ENCODE results near the gene TOR1A.
A peak's percentile ranks its signal among the peaks of the same experiment; 100 is the strongest.

Gene TOR1A

DNA sequence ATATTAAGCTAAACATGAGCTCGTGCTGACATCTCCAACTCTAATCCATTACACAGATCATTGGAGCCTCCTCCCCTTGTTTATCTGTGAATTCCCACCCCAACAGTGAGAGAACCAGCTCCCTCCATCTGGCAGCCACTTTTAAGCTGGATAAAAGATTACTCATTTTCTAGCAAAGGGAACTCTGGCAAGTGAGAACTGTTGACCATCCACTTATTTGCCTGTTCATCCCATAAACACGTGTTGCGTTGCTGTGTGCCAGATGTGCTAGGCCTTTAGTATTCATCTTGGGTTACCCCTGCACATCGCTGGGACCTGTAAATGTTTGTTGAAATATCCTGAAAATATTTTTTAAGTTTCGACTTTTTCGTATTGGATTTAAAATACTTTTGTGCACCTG is 2.4 kb upstream of the TOR1A start:
- Histone ChIP-seq H3K4me1 (ENCODE audit: insufficient read depth, low read length) (peaks cover 9% of the 10 kb centered on the region), H3K36me3 (ENCODE audit: insufficient read depth, low read length) (peaks cover 50% of the 10 kb centered on the region), H3K9me3 (ENCODE audit: low read length) (no peaks in the 10 kb centered on the region), H2AFZ (ENCODE audit: low read depth, low read length) (no peak overlapping the region), H3K4me3 (ENCODE audit: low read length) (no peak overlapping the region), H3K27me3 (ENCODE audit: insufficient read depth, low read length) (no peaks in the 10 kb centered on the region)

GRCh38 chr9:129823542-129823934 is 398 bp downstream of the TOR1A start:
- Histone ChIP-seq H3K4me3 (ENCODE audit: low read length) (peak overlapping the region; percentile 80), H2AFZ (ENCODE audit: low read depth, low read length) (no peak overlapping the region), H3K9me3 (ENCODE audit: low read length) (no peaks in the 10 kb centered on the region), H3K4me1 (ENCODE audit: insufficient read depth, low read length) (peaks cover 9% of the 10 kb centered on the region), H3K27me3 (ENCODE audit: insufficient read depth, low read length) (no peaks in the 10 kb centered on the region), H3K36me3 (ENCODE audit: insufficient read depth, low read length) (peaks cover 45% of the 10 kb centered on the region)

DNA sequence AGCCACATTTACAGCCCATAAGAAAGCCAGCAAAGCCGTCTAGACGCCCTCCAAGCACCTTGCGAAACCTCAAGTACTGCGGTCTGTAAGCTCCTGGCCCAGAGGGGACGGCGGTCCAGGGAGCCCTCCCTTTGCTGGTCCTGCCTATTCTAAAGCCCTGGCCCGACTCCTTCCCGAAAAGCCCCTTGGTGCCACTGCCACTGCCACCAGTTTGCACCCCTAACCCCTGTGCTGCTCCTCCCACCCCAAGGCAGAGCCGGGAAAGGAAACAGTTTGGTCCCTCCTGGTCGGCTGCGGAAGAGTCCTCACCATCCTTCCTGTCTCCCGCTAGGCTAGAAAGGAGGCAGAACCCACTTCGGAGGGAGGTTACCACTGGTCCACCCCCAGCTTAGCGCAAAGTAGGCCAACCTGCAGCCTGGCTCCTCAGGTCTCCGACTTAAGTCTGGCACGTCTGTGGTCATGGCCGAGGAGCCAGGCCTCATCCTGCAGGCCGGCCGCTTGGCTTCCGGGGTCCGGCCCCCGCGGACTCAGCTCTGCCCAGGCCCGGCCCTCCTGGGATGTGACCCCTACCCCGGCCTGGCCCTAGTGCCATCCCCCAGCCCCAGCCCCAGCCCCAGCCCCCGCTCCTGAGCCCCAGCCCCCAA is 916 bp downstream of the TOR1A start:
- no peaks in the 10 kb centered on the region for H3K27me3 ChIP-seq (ENCODE audit: insufficient read depth, low read length)
- H3K36me3 ChIP-seq (ENCODE audit: insufficient read depth, low read length), result peaks cover 47% of the 10 kb centered on the region
- H3K9me3 ChIP-seq (ENCODE audit: low read length), result no peaks in the 10 kb centered on the region

GRCh38 chr9:129816501-129817435 is 7.2 kb downstream of the TOR1A start:
- Histone ChIP-seq H2AFZ (ENCODE audit: low read depth, low read length) (no peak overlapping the region), H3K9me3 (ENCODE audit: low read length) (no peaks in the 10 kb centered on the region), H3K4me3 (ENCODE audit: low read length) (no peak overlapping the region), H3K27me3 (ENCODE audit: insufficient read depth, low read length) (no peaks in the 10 kb centered on the region), H3K4me1 (ENCODE audit: insufficient read depth, low read length) (no peaks in the 10 kb centered on the region), H3K36me3 (ENCODE audit: insufficient read depth, low read length) (peaks cover 68% of the 10 kb centered on the region)

More for the DNA sequence above, 916 bp downstream of the TOR1A start:
- Histone ChIP-seq H2AFZ (ENCODE audit: low read depth, low read length) (no peak overlapping the region), H3K4me1 (ENCODE audit: insufficient read depth, low read length) (peaks cover 9% of the 10 kb centered on the region), H3K4me3 (ENCODE audit: low read length) (peak overlapping the region; percentile 80)

- H3K27me3 ChIP-seq (ENCODE audit: insufficient read depth, low read length), result no peaks in the 10 kb centered on the region
- peaks cover 61% of the 10 kb centered on the region for H3K36me3 ChIP-seq (ENCODE audit: insufficient read depth, low read length)
- no peak overlapping the region for H2AFZ ChIP-seq (ENCODE audit: low read depth, low read length)
- H3K9me3 ChIP-seq (ENCODE audit: low read length), result no peaks in the 10 kb centered on the region
- no peak overlapping the region for H3K4me3 ChIP-seq (ENCODE audit: low read length)
- H3K4me1 ChIP-seq (ENCODE audit: insufficient read depth, low read length), result no peaks in the 10 kb centered on the region
These were observed 8.7 kb downstream of the TOR1A start for GRCh38 chr9:129815278-129815677.

DNA sequence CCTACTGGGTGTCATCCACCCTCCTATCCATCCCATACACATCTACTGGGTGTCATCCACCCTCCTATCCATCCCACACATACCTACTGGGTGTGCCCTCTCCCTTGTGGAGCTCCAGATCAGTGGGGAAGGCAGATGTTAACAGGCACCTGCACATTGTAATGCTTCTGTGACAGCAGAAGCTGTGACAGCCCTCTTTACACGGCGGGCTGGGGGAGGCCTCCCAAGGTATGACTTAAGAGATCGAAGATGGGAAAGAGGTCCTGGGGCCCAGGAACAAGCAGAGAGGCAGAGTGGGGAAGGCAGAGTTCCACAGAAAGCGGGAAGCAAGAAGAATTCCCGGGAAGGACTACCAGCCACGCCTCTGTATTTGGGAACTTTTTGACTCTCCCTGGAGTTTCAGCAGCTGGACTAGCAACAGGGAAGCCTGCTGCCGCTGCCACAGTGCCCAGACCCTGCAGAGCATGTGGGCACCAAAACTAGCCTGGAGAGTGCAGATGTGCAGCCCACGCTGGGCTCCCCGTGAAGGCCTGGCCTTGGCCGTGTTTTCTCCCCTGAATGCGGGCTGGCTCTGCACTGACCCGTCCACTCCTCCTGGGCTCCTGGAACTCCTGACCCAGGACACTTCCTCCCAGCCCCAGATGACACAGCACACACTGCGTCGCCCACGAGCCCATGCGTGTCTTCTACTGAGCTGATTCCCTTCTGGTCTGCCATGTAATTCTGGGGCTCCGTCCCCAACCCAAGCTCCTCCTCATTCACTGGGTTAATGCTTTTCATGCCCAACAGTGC is 9.3 kb downstream of the TOR1A start:
- Histone ChIP-seq H3K4me3 (ENCODE audit: low read length) (no peak overlapping the region), H2AFZ (ENCODE audit: low read depth, low read length) (no peak overlapping the region), H3K9me3 (ENCODE audit: low read length) (no peaks in the 10 kb centered on the region), H3K4me1 (ENCODE audit: insufficient read depth, low read length) (no peaks in the 10 kb centered on the region), H3K36me3 (ENCODE audit: insufficient read depth, low read length) (peaks cover 62% of the 10 kb centered on the region), H3K27me3 (ENCODE audit: insufficient read depth, low read length) (no peaks in the 10 kb centered on the region)

DNA sequence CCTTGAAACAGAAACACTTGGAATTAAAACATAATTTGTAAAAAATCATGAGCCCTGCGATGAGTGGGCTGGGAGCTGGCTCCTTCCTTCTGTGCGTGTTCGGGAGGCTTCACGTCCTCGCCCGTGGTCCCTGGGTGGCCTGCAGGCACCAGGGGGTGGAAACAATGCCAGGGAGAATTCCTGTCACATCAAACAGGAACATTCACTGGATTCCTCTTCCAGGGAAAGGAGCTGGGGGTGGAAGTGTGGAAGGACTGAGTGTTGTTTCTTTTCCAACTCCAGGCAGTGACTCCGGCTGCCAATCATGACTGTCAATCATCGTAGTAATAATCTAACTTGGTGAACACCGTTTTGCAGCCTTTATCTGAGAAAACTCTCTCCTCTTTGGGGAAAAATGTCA is 10.3 kb downstream of the TOR1A start:
- Histone ChIP-seq H3K4me1 (ENCODE audit: insufficient read depth, low read length) (no peaks in the 10 kb centered on the region), H3K36me3 (ENCODE audit: insufficient read depth, low read length) (peaks cover 60% of the 10 kb centered on the region), H3K4me3 (ENCODE audit: low read length) (no peak overlapping the region), H2AFZ (ENCODE audit: low read depth, low read length) (no peak overlapping the region), H3K9me3 (ENCODE audit: low read length) (no peaks in the 10 kb centered on the region), H3K27me3 (ENCODE audit: insufficient read depth, low read length) (no peaks in the 10 kb centered on the region)

DNA sequence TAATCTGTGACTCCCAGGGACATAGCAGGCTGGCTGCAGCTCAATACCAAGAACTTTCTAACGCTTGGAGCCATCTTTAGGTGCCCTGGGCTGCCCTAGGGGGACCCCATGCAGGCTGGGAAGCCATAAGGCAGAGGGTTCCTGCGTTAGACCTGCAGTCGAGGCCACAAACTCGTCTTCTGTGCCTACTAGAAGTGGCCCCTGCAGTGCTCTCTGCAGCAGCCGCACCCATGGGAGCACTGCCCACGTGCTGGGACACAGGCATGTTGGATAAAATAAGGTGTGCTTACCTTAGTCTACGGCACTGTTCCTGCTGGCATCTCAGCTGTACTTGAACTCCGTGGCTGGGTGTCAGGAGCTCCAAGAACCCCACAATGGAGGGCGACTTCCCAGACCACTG is 11.6 kb downstream of the TOR1A start:
- H2AFZ ChIP-seq (ENCODE audit: low read depth, low read length), result no peak overlapping the region
- H3K4me1 ChIP-seq (ENCODE audit: insufficient read depth, low read length), result no peaks in the 10 kb centered on the region
- H3K27me3 ChIP-seq (ENCODE audit: insufficient read depth, low read length), result no peaks in the 10 kb centered on the region
- no peak overlapping the region for H3K4me3 ChIP-seq (ENCODE audit: low read length)
- H3K36me3 ChIP-seq (ENCODE audit: insufficient read depth, low read length), result peaks cover 56% of the 10 kb centered on the region
- no peaks in the 10 kb centered on the region for H3K9me3 ChIP-seq (ENCODE audit: low read length)

- Histone ChIP-seq H3K4me3 (ENCODE audit: low read length) (no peak overlapping the region), H3K4me1 (ENCODE audit: insufficient read depth, low read length) (no peaks in the 10 kb centered on the region), H3K9me3 (ENCODE audit: low read length) (no peaks in the 10 kb centered on the region), H2AFZ (ENCODE audit: low read depth, low read length) (no peak overlapping the region), H3K27me3 (ENCODE audit: insufficient read depth, low read length) (no peaks in the 10 kb centered on the region), H3K36me3 (ENCODE audit: insufficient read depth, low read length) (peaks cover 57% of the 10 kb centered on the region)
These were observed 12.0 kb downstream of the TOR1A start for GRCh38 chr9:129811967-129812363.

- H3K36me3 ChIP-seq (ENCODE audit: insufficient read depth, low read length), result peaks cover 49% of the 10 kb centered on the region
These were observed 13.1 kb downstream of the TOR1A start for GRCh38 chr9:129810788-129811187.

DNA sequence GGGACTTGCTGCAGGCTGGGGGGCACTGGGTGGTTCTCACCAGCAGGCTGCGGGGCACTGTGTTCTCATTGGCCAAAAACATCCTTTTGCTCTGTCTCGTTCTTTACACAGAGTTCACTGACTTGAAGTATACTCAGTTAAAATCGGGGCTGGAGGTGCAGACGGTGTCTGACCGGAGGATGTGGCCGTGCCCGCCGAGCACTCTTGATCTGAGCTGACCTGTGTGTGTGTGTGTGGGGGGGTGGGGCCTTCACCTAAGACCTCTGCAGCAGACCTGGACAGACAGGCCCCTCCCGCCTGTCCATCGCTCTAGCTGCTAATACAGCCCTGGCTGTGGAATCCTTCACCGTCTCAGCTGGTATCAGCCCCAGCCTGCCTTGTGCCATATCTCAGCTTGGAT is 13.8 kb downstream of the TOR1A start:
- Histone ChIP-seq H3K27me3 (ENCODE audit: insufficient read depth, low read length) (no peaks in the 10 kb centered on the region), H3K4me3 (ENCODE audit: low read length) (no peak overlapping the region), H2AFZ (ENCODE audit: low read depth, low read length) (no peak overlapping the region), H3K4me1 (ENCODE audit: insufficient read depth, low read length) (no peaks in the 10 kb centered on the region), H3K9me3 (ENCODE audit: low read length) (no peaks in the 10 kb centered on the region), H3K36me3 (ENCODE audit: insufficient read depth, low read length) (peaks cover 42% of the 10 kb centered on the region)

More at GRCh38 chr9:129810788-129811187, 13.1 kb downstream of the TOR1A start:
- Histone ChIP-seq H3K4me1 (ENCODE audit: insufficient read depth, low read length) (no peaks in the 10 kb centered on the region), H3K27me3 (ENCODE audit: insufficient read depth, low read length) (no peaks in the 10 kb centered on the region), H3K9me3 (ENCODE audit: low read length) (no peaks in the 10 kb centered on the region), H3K4me3 (ENCODE audit: low read length) (no peak overlapping the region), H2AFZ (ENCODE audit: low read depth, low read length) (no peak overlapping the region)

- peaks cover 40% of the 10 kb centered on the region for H3K36me3 ChIP-seq (ENCODE audit: insufficient read depth, low read length)
- H3K4me1 ChIP-seq (ENCODE audit: insufficient read depth, low read length), result peaks cover under 1% of the 10 kb centered on the region
- no peak overlapping the region for H2AFZ ChIP-seq (ENCODE audit: low read depth, low read length)
- no peaks in the 10 kb centered on the region for H3K27me3 ChIP-seq (ENCODE audit: insufficient read depth, low read length)
- H3K4me3 ChIP-seq (ENCODE audit: low read length), result no peak overlapping the region
- no peaks in the 10 kb centered on the region for H3K9me3 ChIP-seq (ENCODE audit: low read length)
These were observed 14.6 kb downstream of the TOR1A start for GRCh38 chr9:129809346-129809745.

DNA sequence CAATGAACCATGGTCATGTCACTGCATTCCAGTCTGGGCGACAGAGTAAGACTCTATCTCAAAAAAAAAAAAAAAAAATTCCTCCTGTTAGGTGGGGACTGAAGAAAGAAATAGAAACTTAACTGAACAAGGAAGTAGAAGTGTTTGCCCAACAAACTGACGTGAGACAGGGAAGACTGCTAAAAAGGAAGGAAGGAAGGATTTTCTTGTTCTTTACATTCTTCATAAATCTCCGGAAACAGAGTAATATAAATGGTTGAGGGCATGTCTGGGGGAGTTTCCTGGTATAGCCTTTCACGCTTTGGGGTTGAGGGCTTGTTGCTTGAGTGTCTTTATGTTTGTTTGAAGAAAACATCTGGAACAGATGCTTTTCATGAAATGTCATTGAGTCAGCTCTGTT is 17.9 kb downstream of the TOR1A start:
- Histone ChIP-seq H2AFZ (ENCODE audit: low read depth, low read length) (no peak overlapping the region), H3K27me3 (ENCODE audit: insufficient read depth, low read length) (no peaks in the 10 kb centered on the region), H3K4me3 (ENCODE audit: low read length) (no peak overlapping the region), H3K4me1 (ENCODE audit: insufficient read depth, low read length) (peaks cover 9% of the 10 kb centered on the region), H3K9me3 (ENCODE audit: low read length) (no peaks in the 10 kb centered on the region), H3K36me3 (ENCODE audit: insufficient read depth, low read length) (peaks cover 22% of the 10 kb centered on the region)

Measured in neuron (in vitro differentiated cells).